SK-N-MC (cell line): ENCODE results near the gene TMEM213.

Experiments used
- EZH2 ChIP-seq: fragments of 200-600 bp; sonication (generic); IDR thresholded peaks from one replicate; pipeline ENCODE4 v1.6.1; 2017; ENCODE audit warnings: antibody characterized with exemption
- POLR2AphosphoS5 ChIP-seq: IDR thresholded peaks from 2 replicates; pipeline ENCODE4 v1.6.1; 2012; ENCODE audit warnings: mild to moderate bottlenecking, low read depth, low read length, borderline replicate concordance

- TF ChIP-seq EZH2 (no peak), POLR2AphosphoS5 (no peak)
These were observed 47.8 kb upstream of the TMEM213 start for GRCh38 chr7:138749960-138750359.
